Left hindlimb (tissue), 1 donor: ENCODE data around the gene TGFBR1.
A peak's percentile ranks its signal among the peaks of the same experiment; 100 is the strongest.
"Not testable (repeated sequence)": the region's sequence is repeated elsewhere in the genome, so short reads cannot be mapped to it uniquely, and the experiment has no call there.

Experiments used
- DNase-seq: peaks from one replicate; pipeline ENCODE4 v3.0.0-alpha.2; 2018

TGFBR1 gene

GRCh38 chr9:99076483-99077171 lies 28.3 kb upstream of the TGFBR1 start:
- no peak for DNase-seq

GRCh38 chr9:99078717-99079116 lies 26.2 kb upstream of the TGFBR1 start:
- no peak for DNase-seq

- no peak for DNase-seq
Measured at GRCh38 chr9:99079542-99079941, 25.4 kb upstream of the TGFBR1 start.

- DNase-seq: no peak
Measured at GRCh38 chr9:99083051-99083450, 21.9 kb upstream of the TGFBR1 start.

GRCh38 chr9:99085949-99086948 lies 18.7 kb upstream of the TGFBR1 start:
- no peak for DNase-seq

- no peak for DNase-seq
Measured at GRCh38 chr9:99087462-99087861, 17.5 kb upstream of the TGFBR1 start.

GRCh38 chr9:99090336-99091130 lies 14.4 kb upstream of the TGFBR1 start:
- DNase-seq: no peak

- DNase-seq: no peak
Measured at GRCh38 chr9:99092643-99093491, 12.0 kb upstream of the TGFBR1 start.

- DNase-seq: no peak
Measured at GRCh38 chr9:99093492-99093791, 11.5 kb upstream of the TGFBR1 start.

- no peak for DNase-seq
Measured at GRCh38 chr9:99095565-99095964, 9.3 kb upstream of the TGFBR1 start.

GRCh38 chr9:99096409-99096808 lies 8.5 kb upstream of the TGFBR1 start:
- DNase-seq: no peak

- not testable (repeated sequence) for DNase-seq
Measured at GRCh38 chr9:99099806-99100585, 4.9 kb upstream of the TGFBR1 start.

GRCh38 chr9:99101271-99101670 lies 3.6 kb upstream of the TGFBR1 start:
- DNase-seq: no peak

GRCh38 chr9:99101812-99102211 lies 3.1 kb upstream of the TGFBR1 start:
- no peak for DNase-seq

GRCh38 chr9:99103054-99103895 lies 1.6 kb upstream of the TGFBR1 start:
- DNase-seq: no peak

GRCh38 chr9:99103901-99104458 lies 933 bp upstream of the TGFBR1 start:
- peak; percentile 55 for DNase-seq

- peak; percentile 83 for DNase-seq
Measured at GRCh38 chr9:99105152-99106043, 485 bp downstream of the TGFBR1 start.

GRCh38 chr9:99106044-99106375 lies 1.1 kb downstream of the TGFBR1 start:
- no peak for DNase-seq

- DNase-seq: no peak
Measured at GRCh38 chr9:99107421-99107820, 2.5 kb downstream of the TGFBR1 start.
